GM12878 (cell line): ENCODE measurements around the gene OSBPL10.

ENCODE experiments used
- BHLHE40 ChIP-seq, 2 experiments: fragments of 450-650 bp in 1 of 2; IDR thresholded peaks; 2 replicates each; pipeline ENCODE4 v1.6.1; 2011 to 2017; ENCODE audit warnings: low read depth in 2 of 2, borderline replicate concordance in 1 of 2, improper control_type of control experiment in 1 of 2, low read length in 1 of 2, mild to moderate bottlenecking in 1 of 2
- CBX5 ChIP-seq: sonication (generic); IDR thresholded peaks from 2 replicates; pipeline ENCODE4 v1.6.1; 2016; ENCODE audit warnings: low read depth, moderate library complexity, mild to moderate bottlenecking, inconsistent platforms
- CREB1 ChIP-seq: IDR thresholded peaks from 2 replicates; pipeline ENCODE4 v1.6.1; 2012; ENCODE audit warnings: low read depth, mild to moderate bottlenecking, inconsistent platforms
- CTCF ChIP-seq, 3 experiments: IDR thresholded peaks in 2 of 3; conservative IDR thresholded peaks in 1 of 3; 2 replicates each; pipeline ENCODE4 v1.5.1; 2011; ENCODE audit warnings: low read depth in 3 of 3, low read length in 3 of 3, mild to moderate bottlenecking in 3 of 3, control low read depth in 2 of 3, moderate library complexity in 2 of 3, inconsistent platforms in 1 of 3, mixed read lengths in 1 of 3; ENCODE audit not compliant: control insufficient read depth in 2 of 3, insufficient read depth in 1 of 3; ENCODE audit errors: extremely low read depth in 1 of 3
- CUX1 ChIP-seq: IDR thresholded peaks from 2 replicates; pipeline ENCODE4 v1.6.1; 2012; ENCODE audit warnings: improper control_type of control experiment, low read depth, low read length; ENCODE audit not compliant: insufficient replicate concordance
- E2F8 ChIP-seq: fragments of 450-650 bp; IDR thresholded peaks from 2 replicates; pipeline ENCODE4 v1.6.1; 2018; ENCODE audit warnings: mild to moderate bottlenecking, low read depth, moderate library complexity; ENCODE audit not compliant: partially characterized antibody
- EP300 ChIP-seq, 2 experiments: fragments of 150-350 bp in 1 of 2; IDR thresholded peaks; 2 replicates each; pipeline ENCODE4 v1.6.1; 2011 to 2012; ENCODE audit warnings: low read depth in 2 of 2, low read length in 2 of 2, borderline replicate concordance in 1 of 2, improper control_type of control experiment in 1 of 2, inconsistent platforms in 1 of 2; ENCODE audit not compliant: control insufficient read depth in 1 of 2
- JUND ChIP-seq: IDR thresholded peaks from 2 replicates; pipeline ENCODE4 v1.6.1; 2012; ENCODE audit warnings: low read depth, mild to moderate bottlenecking, low read length, improper control_type of control experiment, moderate library complexity
- KAT2A ChIP-seq: conservative IDR thresholded peaks from 2 replicates; pipeline ENCODE4 v1.6.1; 2011; ENCODE audit warnings: low read depth, low read length; ENCODE audit not compliant: control insufficient read depth
- SP1 ChIP-seq: IDR thresholded peaks from one replicate; pipeline ENCODE4 v1.6.1; 2011; ENCODE audit warnings: low read depth, low read length
- SREBF2 ChIP-seq: IDR thresholded peaks from 2 replicates; pipeline ENCODE4 v1.6.1; 2012; ENCODE audit warnings: mild to moderate bottlenecking, low read length
- YY1 ChIP-seq: IDR thresholded peaks from 2 replicates; pipeline ENCODE4 v1.6.1; 2011; ENCODE audit warnings: low read depth, mild to moderate bottlenecking, low read length

GRCh38 chr3:31735667-31736066 lies 245.4 kb downstream of the OSBPL10 start:
- no peak for TF ChIP-seq CBX5
- no peak for TF ChIP-seq SP1
- TF ChIP-seq YY1 = no peak
- TF ChIP-seq CREB1 = no peak
- TF ChIP-seq JUND = no peak
- TF ChIP-seq BHLHE40 (IDR thresholded peaks at IDR 0.05; ENCODE audit: borderline replicate concordance in 1 of 2, low read depth in 2 of 2, low read length in 1 of 2) = no peak
- no peak for TF ChIP-seq CTCF (IDR thresholded peaks at IDR 0.05 in 2 of 3, conservative IDR thresholded peaks at IDR 0.05 in 1 of 3; ENCODE audit: control insufficient read depth in 2 of 3, extremely low read depth in 1 of 3, insufficient read depth in 1 of 3, low read depth in 3 of 3, low read length in 3 of 3)
- TF ChIP-seq E2F8 = no peak
- TF ChIP-seq CUX1 = no peak
- TF ChIP-seq SREBF2 = no peak
- no peak for TF ChIP-seq EP300 (IDR thresholded peaks at IDR 0.05; ENCODE audit: borderline replicate concordance in 1 of 2, control insufficient read depth in 1 of 2, low read depth in 2 of 2, low read length in 2 of 2)
- no peak for TF ChIP-seq KAT2A
